GM23248 (cell line): Measurements from ENCODE around the gene STIL.

Source experiments
- EZH2 ChIP-seq: fragments of 200-600 bp; sonication (generic); IDR thresholded peaks from 2 replicates; pipeline ENCODE4 v1.6.1; 2018; ENCODE audit warnings: antibody characterized with exemption, mild to moderate bottlenecking; ENCODE audit not compliant: insufficient read depth, poor library complexity, severe bottlenecking
- EZH2phosphoT487 ChIP-seq: fragments of 200-600 bp; sonication (generic); IDR thresholded peaks from 2 replicates; pipeline ENCODE4 v1.6.1; 2018; ENCODE audit warnings: antibody characterized with exemption, moderate library complexity, mild to moderate bottlenecking, low read depth; ENCODE audit not compliant: insufficient read depth

DNA sequence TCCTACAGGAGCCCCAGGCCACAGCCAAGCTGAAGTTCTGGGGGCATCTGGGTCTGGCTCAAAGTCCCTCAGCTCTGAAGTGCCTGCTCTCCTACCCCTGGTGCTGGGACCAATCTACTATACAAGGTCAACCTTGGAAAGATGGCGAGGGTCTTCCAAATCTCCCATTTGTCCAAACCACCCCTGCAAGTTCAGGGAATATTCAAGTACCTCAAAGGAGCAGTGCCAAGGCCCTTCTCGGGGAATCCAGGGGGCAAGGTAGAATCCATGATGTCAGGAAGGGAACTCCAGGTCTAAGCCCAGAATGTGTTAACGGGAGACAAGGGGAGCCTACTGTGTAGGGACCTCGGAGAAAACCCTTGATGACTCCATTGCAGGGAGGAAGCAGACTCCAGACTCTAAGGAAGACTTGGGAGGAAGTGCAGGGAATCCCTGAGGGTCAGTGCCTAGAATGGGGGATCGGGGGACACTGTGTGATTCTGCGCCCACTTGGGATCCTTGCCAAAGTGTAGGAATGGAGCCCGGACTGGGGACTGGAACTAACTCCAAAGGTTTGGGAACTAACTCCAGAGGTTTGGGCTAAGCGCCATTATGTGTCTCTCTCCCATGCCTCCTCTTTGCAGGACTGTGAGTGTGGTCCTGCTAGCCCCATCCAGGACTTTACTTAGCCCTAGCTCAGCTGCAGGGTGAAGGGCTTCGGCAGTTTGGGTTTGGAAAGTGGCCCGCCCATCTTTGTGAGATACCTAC, 90.6 kb downstream of the STIL start:
- TF ChIP-seq EZH2phosphoT487, result no peak
- no peak for TF ChIP-seq EZH2
